OCI-LY7 (cell line): ENCODE results near the gene FAM234B. TPM values are rescaled to one million over a fixed set of nuclear protein-coding genes. Genes with fewer than 3 reads are reported as not detected.

Source experiments
- BruUV-seq: library from RNA; stranded (reverse); fragments of 400-500 nt; replicated peaks from 2 replicates; lab custom pipeline; 2021; lab: Mats Ljungman, UMichigan
- CTCF ChIA-PET: fragments of 300-600 bp; sonication (Branson Sonifier 250); formaldehyde crosslinking; loops from one replicate; lab custom pipeline; 2022; ENCODE audit warnings: antibody characterized with exemption; ENCODE audit not compliant: unreplicated experiment; lab: Charles Lee
- POLR2A ChIA-PET: fragments of 300-600 bp; sonication (Branson Sonifier 250); formaldehyde crosslinking; loops from one replicate; lab custom pipeline; 2022; ENCODE audit warnings: antibody characterized with exemption; lab: Charles Lee
- DNase-seq: peaks from one replicate; pipeline ENCODE4 v3.0.0-alpha.2; 2015; ENCODE audit warnings: low spot score
- H2AFZ ChIP-seq: fragments of 200-600 bp; sonication (generic), shearing (Covaris generic); 2 replicates; pipeline ENCODE4 v1.6.1; 2014; ENCODE audit warnings: mild to moderate bottlenecking, antibody characterized with exemption, low read length, moderate library complexity
- H3K27ac ChIP-seq: fragments of 200-600 bp; sonication (generic); 2 replicates; pipeline ENCODE4 v1.5.1; 2014; ENCODE audit warnings: mixed run types, low read depth, mild to moderate bottlenecking, moderate library complexity, low read length, inconsistent platforms; ENCODE audit not compliant: poor library complexity, severe bottlenecking
- H3K36me3 ChIP-seq: fragments of 200-600 bp; sonication (generic); 2 replicates; pipeline ENCODE4 v1.6.1; 2014; ENCODE audit warnings: mild to moderate bottlenecking, antibody characterized with exemption, low read length, moderate library complexity, mixed read lengths; ENCODE audit not compliant: insufficient read depth
- H3K4me1 ChIP-seq: fragments of 200-600 bp; sonication (generic); 2 replicates; pipeline ENCODE4 v1.5.1; 2014; ENCODE audit warnings: mild to moderate bottlenecking, low read length; ENCODE audit not compliant: insufficient read depth, poor library complexity, severe bottlenecking
- H3K4me2 ChIP-seq: fragments of 200-600 bp; sonication (generic); 2 replicates; pipeline ENCODE4 v1.6.1; 2014; ENCODE audit warnings: mild to moderate bottlenecking, low read length
- H3K4me3 ChIP-seq: fragments of 200-600 bp; sonication (generic); 2 replicates; pipeline ENCODE4 v1.5.1; 2014; ENCODE audit warnings: mild to moderate bottlenecking, low read depth, low read length; ENCODE audit not compliant: poor library complexity, severe bottlenecking
- H3K79me2 ChIP-seq: fragments of 200-600 bp; sonication (generic); 2 replicates; pipeline ENCODE4 v1.6.1; 2016; ENCODE audit warnings: low read depth, mild to moderate bottlenecking, low read length, moderate library complexity, mixed read lengths; ENCODE audit not compliant: insufficient read depth
- H3K9me2 ChIP-seq: fragments of 200-600 bp; sonication (generic); 2 replicates; pipeline ENCODE4 v1.6.1; 2016; ENCODE audit warnings: mild to moderate bottlenecking, low read length, mixed read lengths; ENCODE audit not compliant: insufficient read depth
- H3K9me3 ChIP-seq: fragments of 200-600 bp; sonication (generic); 2 replicates; pipeline ENCODE4 v1.6.1; 2014; ENCODE audit warnings: mild to moderate bottlenecking, mixed run types, low read length, mixed read lengths
- H4K20me1 ChIP-seq: fragments of 200-600 bp; sonication (generic); 2 replicates; pipeline ENCODE4 v1.6.1; 2014; ENCODE audit warnings: mild to moderate bottlenecking, antibody characterized with exemption, low read length, moderate library complexity, mixed read lengths; ENCODE audit not compliant: insufficient read depth
- CTCF ChIP-seq: fragments of 200-600 bp; sonication (generic); conservative IDR thresholded peaks from 2 replicates; pipeline ENCODE4 v1.5.1; 2014; ENCODE audit warnings: mild to moderate bottlenecking, antibody characterized with exemption, low read length, moderate library complexity, mixed read lengths
- EZH2phosphoT487 ChIP-seq: fragments of 200-600 bp; sonication (generic); IDR thresholded peaks from 2 replicates; pipeline ENCODE4 v1.6.1; 2018; ENCODE audit warnings: low read depth, borderline replicate concordance, mild to moderate bottlenecking, mixed run types, antibody characterized with exemption, low read length, moderate library complexity, mixed read lengths
- intact Hi-C: fragments of 100-400 bp; cut with micrococcal nuclease; formaldehyde crosslinking; loops from one replicate; pipeline ENCODE4 v1.10.0; 2022; ENCODE audit not compliant: unreplicated experiment
- total RNA-seq, 2 experiments: library from RNA; depleted of rRNA in 1 of 2; stranded (reverse); fragments of >200 nt in 1 of 2; shearing (Covaris generic) in 1 of 2; gene quantifications; 2 replicates each; pipeline ENCODE4 v1.2.3, GENCODE V29; 2014 to 2022

Gene FAM234B
- total RNA-seq, 2 experiments from 2014 or later: 4.7 to 7.0 TPM

DNA sequence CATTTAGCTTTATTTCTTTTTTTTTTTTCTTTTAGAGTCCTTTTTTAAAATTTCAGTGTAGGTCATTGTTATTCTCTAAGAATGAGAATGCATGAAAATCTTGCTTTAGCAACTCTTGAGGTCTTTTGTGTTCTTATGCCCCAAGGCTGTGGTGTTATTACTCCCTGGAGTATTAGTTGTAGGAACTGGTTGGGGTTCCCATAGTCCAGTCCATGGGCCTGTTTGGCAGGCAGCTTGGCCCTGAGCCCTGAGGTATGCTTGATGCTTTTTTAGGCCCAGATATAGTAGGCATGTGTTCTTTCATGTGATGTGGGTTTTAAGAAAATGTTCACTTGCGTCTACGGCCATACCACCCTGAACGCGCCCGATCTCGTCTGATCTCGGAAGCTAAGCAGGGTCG is 1.6 kb downstream of the FAM234B start:
- Histone ChIP-seq H3K36me3 (no peaks in the 10 kb centered on the region), H3K9me3 (no peaks in the 10 kb centered on the region), H3K4me1 (peaks cover 8% of the 10 kb centered on the region), H3K4me2 (no peak overlapping the region), H3K79me2 (no peaks in the 10 kb centered on the region), H2AFZ (no peak overlapping the region), H3K9me2 (no peaks in the 10 kb centered on the region), H4K20me1 (no peaks in the 10 kb centered on the region), H3K27ac (no peak overlapping the region), H3K4me3 (no peak overlapping the region)
- ChIA-PET POLR2A (interaction anchor here (0.5 to 1.5 kb wide), 3 partner anchors 16 to 115 kb away, joined by 3 to 4 read pairs (median 3); no protein-coding TSS in a partner anchor), CTCF (no interaction called here)
- no peak for TF ChIP-seq CTCF
- no peak for TF ChIP-seq EZH2phosphoT487
- no TSS peak for BruUV-seq
- DNase-seq: no peak
- intact Hi-C loops: no loop called here

DNA sequence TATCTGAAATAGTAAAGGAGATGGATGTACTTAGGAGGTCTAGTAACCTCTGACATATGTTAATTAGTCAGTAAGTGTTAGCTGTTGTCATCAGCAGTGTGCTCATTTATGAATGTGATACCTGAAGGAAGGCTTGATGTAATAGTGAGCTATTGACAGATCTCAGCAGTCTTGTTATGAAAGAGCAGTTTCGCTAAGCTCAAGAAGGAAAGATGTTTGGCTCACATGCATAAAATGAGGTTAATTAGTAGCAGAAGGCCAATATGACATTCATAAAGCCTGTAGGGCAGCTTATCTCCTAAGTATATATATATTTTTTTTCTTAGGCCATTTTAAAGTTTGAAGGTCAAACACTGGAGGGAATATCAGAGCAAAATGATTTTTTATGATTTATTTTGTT is 2.8 kb downstream of the FAM234B start:
- no peaks in the 10 kb centered on the region for H3K9me3 ChIP-seq
- H3K9me2 ChIP-seq: no peaks in the 10 kb centered on the region
- no peaks in the 10 kb centered on the region for H3K79me2 ChIP-seq
- H3K36me3 ChIP-seq: no peaks in the 10 kb centered on the region
- H3K4me3 ChIP-seq: no peak overlapping the region
- POLR2A ChIA-PET: interaction anchor here (0.7 kb wide), 1 partner anchor 813 kb away, joined by 3 read pairs; no protein-coding TSS in a partner anchor
- peaks cover 8% of the 10 kb centered on the region for H3K4me1 ChIP-seq
- H4K20me1 ChIP-seq: no peaks in the 10 kb centered on the region
- no peak overlapping the region for H3K27ac ChIP-seq
- TF ChIP-seq CTCF (no peak), EZH2phosphoT487 (no peak)
- no TSS peak for BruUV-seq
- no peak overlapping the region for H2AFZ ChIP-seq
- no peak for DNase-seq
- intact Hi-C loops: no loop called here
- H3K4me2 ChIP-seq: no peak overlapping the region
- CTCF ChIA-PET: no interaction called here

GRCh38 chr12:13049816-13050215 is 5.6 kb downstream of the FAM234B start:
- H3K27ac ChIP-seq: no peak overlapping the region
- H3K9me2 ChIP-seq: no peaks in the 10 kb centered on the region
- peaks cover 9% of the 10 kb centered on the region; the same call in 1 of the 2 replicates for H3K9me3 ChIP-seq
- H3K4me3 ChIP-seq: no peak overlapping the region
- CTCF ChIA-PET: no interaction called here
- H3K79me2 ChIP-seq: no peaks in the 10 kb centered on the region
- H3K36me3 ChIP-seq: no peaks in the 10 kb centered on the region
- no peak for DNase-seq
- H3K4me2 ChIP-seq: no peak overlapping the region
- H2AFZ ChIP-seq: no peak overlapping the region
- H3K4me1 ChIP-seq: peaks cover 7% of the 10 kb centered on the region
- POLR2A ChIA-PET: interaction anchor here (0.6 to 0.8 kb wide), 2 partner anchors 74 to 167 kb away, joined by 3 read pairs; no protein-coding TSS in a partner anchor
- BruUV-seq: no TSS peak
- intact Hi-C loops: no loop called here
- no peaks in the 10 kb centered on the region for H4K20me1 ChIP-seq
- TF ChIP-seq EZH2phosphoT487 (no peak), CTCF (no peak)
